GM12891 (cell line): ENCODE measurements around the gene DNPH1.

Experiments
- POLR2A ChIP-seq: IDR thresholded peaks from 2 replicates; pipeline ENCODE4 v1.6.1; 2011; ENCODE audit warnings: low read depth, low read length, control low read depth
- POLR2AphosphoS5 ChIP-seq: IDR thresholded peaks from 2 replicates; pipeline ENCODE4 v1.6.1; 2011; ENCODE audit warnings: low read depth, low read length, control low read depth
- POU2F2 ChIP-seq: IDR thresholded peaks from 2 replicates; pipeline ENCODE4 v1.6.1; 2011; ENCODE audit warnings: low read depth, mild to moderate bottlenecking, control low read depth, low read length, moderate library complexity
- SPI1 ChIP-seq: IDR thresholded peaks from 2 replicates; pipeline ENCODE4 v1.6.1; 2011; ENCODE audit warnings: low read depth, low read length, control low read depth
- TAF1 ChIP-seq: IDR thresholded peaks from 2 replicates; pipeline ENCODE4 v1.6.1; 2011; ENCODE audit warnings: low read depth, low read length, control low read depth

DNA sequence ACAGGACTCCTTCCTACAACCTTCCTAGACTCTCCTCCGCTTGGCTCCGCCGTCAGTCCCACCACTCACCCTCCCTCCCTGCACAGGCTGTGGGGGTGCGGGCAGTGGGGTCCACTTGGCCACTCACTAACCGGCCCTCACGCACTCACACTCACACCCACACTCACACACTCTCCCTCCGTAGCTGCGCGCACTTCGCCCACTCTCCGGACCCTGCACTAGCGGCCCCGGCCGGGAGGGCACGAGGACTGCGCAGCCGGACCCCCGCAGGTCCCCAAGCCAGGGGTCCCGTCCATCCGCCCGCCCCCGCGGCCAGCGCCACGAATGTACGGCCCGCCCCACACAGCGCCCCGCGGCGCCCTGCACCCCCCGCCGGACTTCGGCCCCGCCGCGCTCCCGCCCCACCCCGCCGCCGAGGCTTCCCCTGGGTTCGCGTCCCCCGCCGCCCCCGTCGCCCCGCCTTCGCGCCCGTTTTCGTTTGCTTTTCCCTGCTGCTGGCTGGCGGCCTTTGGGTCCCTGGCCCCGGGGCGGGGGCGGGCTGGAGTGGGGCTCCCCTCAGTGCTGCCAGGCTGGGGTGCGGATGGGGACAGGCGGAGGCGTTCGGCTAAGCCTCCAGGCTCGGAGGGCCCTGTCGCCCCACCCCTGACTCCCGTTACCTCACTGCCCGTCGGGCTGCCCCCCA lies 45.8 kb upstream of the DNPH1 start:
- TF ChIP-seq POLR2AphosphoS5, result no peak
- TF ChIP-seq POLR2A, result no peak
- no peak for TF ChIP-seq TAF1
- no peak for TF ChIP-seq POU2F2
- TF ChIP-seq SPI1, result no peak
